WTC11 (cell line): Measurements from ENCODE around the gene TMEM266. TPM values are rescaled to one million over a fixed set of nuclear protein-coding genes. Genes with fewer than 3 reads are reported as not detected.

Experiments
- ATAC-seq: fragments of 200-7000 bp; cut with Tn5 transposase; 2 replicates; pipeline ENCODE4 v1.10.0; 2021; ENCODE audit warnings: mild to moderate bottlenecking, moderate library complexity
- CTCF ChIA-PET: fragments of 300-600 bp; sonication (Branson Sonifier 250); formaldehyde crosslinking; loops from one replicate; lab custom pipeline; 2021; ENCODE audit warnings: antibody characterized with exemption; lab: Charles Lee
- POLR2A ChIA-PET: fragments of 350-600 bp; sonication (Branson Sonifier 250); formaldehyde crosslinking; loops from one replicate; lab custom pipeline; 2021; ENCODE audit warnings: antibody characterized with exemption; lab: Charles Lee
- DNase-seq: peaks from one replicate; pipeline ENCODE4 v3.0.0; 2021; ENCODE audit warnings: low spot score
- H3K27ac Mint-ChIP-seq: 2 replicates; pipeline ENCODE4 v1.8.0; 2021; ENCODE audit warnings: mixed read lengths
- H3K27me3 Mint-ChIP-seq: 2 replicates; pipeline ENCODE4 v1.8.0; 2021; ENCODE audit warnings: low read depth, mild to moderate bottlenecking, moderate library complexity, mixed read lengths
- H3K36me3 Mint-ChIP-seq: 2 replicates; pipeline ENCODE4 v1.8.0; 2021; ENCODE audit warnings: mixed read lengths
- H3K4me1 Mint-ChIP-seq: 2 replicates; pipeline ENCODE4 v1.8.0; 2022; ENCODE audit warnings: mixed read lengths
- H3K4me3 Mint-ChIP-seq: 2 replicates; pipeline ENCODE4 v1.8.0; 2021; ENCODE audit warnings: mild to moderate bottlenecking, moderate library complexity, mixed read lengths
- H3K9me3 Mint-ChIP-seq: 2 replicates; pipeline ENCODE4 v1.8.0; 2021; ENCODE audit warnings: mixed read lengths
- ATF3 ChIP-seq: sonication (generic); formaldehyde crosslinking; conservative IDR thresholded peaks from 2 replicates; pipeline ENCODE4 v1.8.1; 2022; ENCODE audit warnings: mild to moderate bottlenecking, missing genetic modification reagents
- CDX4 ChIP-seq: fragments of 250-450 bp; sonication (Bioruptor Pico); IDR thresholded peaks from 2 replicates; pipeline ENCODE4 v1.9.0; 2021; ENCODE audit warnings: moderate library complexity, mild to moderate bottlenecking, inconsistent platforms, borderline replicate concordance
- ERG ChIP-seq: fragments of 250-450 bp; sonication (Bioruptor Pico); IDR thresholded peaks from 2 replicates; pipeline ENCODE4 v1.8.0; 2021; ENCODE audit warnings: mild to moderate bottlenecking
- ETV6 ChIP-seq: sonication (generic); formaldehyde crosslinking; IDR thresholded peaks from 2 replicates; pipeline ENCODE4 v1.8.1; 2022; ENCODE audit warnings: mild to moderate bottlenecking, missing genetic modification reagents
- FOXJ3 ChIP-seq: sonication (generic); formaldehyde crosslinking; IDR thresholded peaks from 2 replicates; pipeline ENCODE4 v1.9.0; 2021; ENCODE audit warnings: missing genetic modification reagents, mild to moderate bottlenecking, borderline replicate concordance
- GABPB1 ChIP-seq: sonication (generic); formaldehyde crosslinking; IDR thresholded peaks from 2 replicates; pipeline ENCODE4 v1.8.1; 2023; ENCODE audit warnings: mild to moderate bottlenecking, missing genetic modification reagents
- GRHL2 ChIP-seq: fragments of 250-450 bp; sonication (Bioruptor Pico); IDR thresholded peaks from 2 replicates; pipeline ENCODE4 v1.8.0; 2022; ENCODE audit warnings: mild to moderate bottlenecking, moderate library complexity; ENCODE audit not compliant: insufficient replicate concordance, severe bottlenecking
- KAT7 ChIP-seq: sonication (generic); formaldehyde crosslinking; IDR thresholded peaks from 2 replicates; pipeline ENCODE4 v1.8.1; 2023; ENCODE audit warnings: missing genetic modification reagents, mild to moderate bottlenecking, borderline replicate concordance
- MLX ChIP-seq: sonication (generic); formaldehyde crosslinking; IDR thresholded peaks from 2 replicates; pipeline ENCODE4 v1.8.1; 2023; ENCODE audit warnings: mild to moderate bottlenecking, missing genetic modification reagents, moderate library complexity
- NR1H2 ChIP-seq: sonication (generic); formaldehyde crosslinking; IDR thresholded peaks from 2 replicates; pipeline ENCODE4 v1.9.0; 2021; ENCODE audit warnings: mild to moderate bottlenecking, moderate library complexity, missing genetic modification reagents
- NR2C2 ChIP-seq: sonication (generic); formaldehyde crosslinking; IDR thresholded peaks from 2 replicates; pipeline ENCODE4 v1.8.0; 2022; ENCODE audit warnings: mild to moderate bottlenecking, missing genetic modification reagents
- PRDM15 ChIP-seq: sonication (generic); formaldehyde crosslinking; IDR thresholded peaks from 2 replicates; pipeline ENCODE4 v1.8.0; 2022; ENCODE audit warnings: missing genetic modification reagents
- PRRX2 ChIP-seq: fragments of 250-450 bp; sonication (Bioruptor Pico); IDR thresholded peaks from 2 replicates; pipeline ENCODE4 v1.8.0; 2021; ENCODE audit warnings: mild to moderate bottlenecking
- STAT6 ChIP-seq: sonication (generic); formaldehyde crosslinking; conservative IDR thresholded peaks from 2 replicates; pipeline ENCODE4 v1.8.1; 2023; ENCODE audit warnings: mild to moderate bottlenecking, low read depth, missing genetic modification reagents, moderate library complexity
- USF2 ChIP-seq: sonication (generic); formaldehyde crosslinking; IDR thresholded peaks from 2 replicates; pipeline ENCODE4 v1.8.1; 2023; ENCODE audit warnings: mild to moderate bottlenecking, missing genetic modification reagents, moderate library complexity
- ZBTB21 ChIP-seq: sonication (generic); formaldehyde crosslinking; IDR thresholded peaks from 2 replicates; pipeline ENCODE4 v1.8.1; 2023; ENCODE audit warnings: mild to moderate bottlenecking, missing genetic modification reagents, borderline replicate concordance
- total RNA-seq: library from RNA; stranded (reverse); gene quantifications from 3 replicates; pipeline ENCODE4 v1.2.3, GENCODE V29; 2021
- TF ChIP-seq, protein P1 (sequence below): sonication (generic); formaldehyde crosslinking; IDR thresholded peaks from 2 replicates; pipeline ENCODE4 v1.8.1; 2022; ENCODE audit warnings: missing genetic modification reagents, borderline replicate concordance
- TF ChIP-seq, protein P2 (sequence below): sonication (generic); formaldehyde crosslinking; IDR thresholded peaks from 2 replicates; pipeline ENCODE4 v1.8.1; 2022; ENCODE audit warnings: mild to moderate bottlenecking, moderate library complexity, missing genetic modification reagents
- TF ChIP-seq, protein P3 (sequence below): sonication (generic); formaldehyde crosslinking; IDR thresholded peaks from 2 replicates; pipeline ENCODE4 v1.8.0; 2022; ENCODE audit warnings: mild to moderate bottlenecking, missing genetic modification reagents

The TMEM266 gene
- total RNA-seq, 1 experiment from 2014 or later: 8.6 TPM

GRCh38 chr15:76134537-76134936 is 74.8 kb downstream of the TMEM266 start (continued):
- no peak for TF ChIP-seq CDX4 (CRISPR knock-in tag)
- TF ChIP-seq, protein P1, sequence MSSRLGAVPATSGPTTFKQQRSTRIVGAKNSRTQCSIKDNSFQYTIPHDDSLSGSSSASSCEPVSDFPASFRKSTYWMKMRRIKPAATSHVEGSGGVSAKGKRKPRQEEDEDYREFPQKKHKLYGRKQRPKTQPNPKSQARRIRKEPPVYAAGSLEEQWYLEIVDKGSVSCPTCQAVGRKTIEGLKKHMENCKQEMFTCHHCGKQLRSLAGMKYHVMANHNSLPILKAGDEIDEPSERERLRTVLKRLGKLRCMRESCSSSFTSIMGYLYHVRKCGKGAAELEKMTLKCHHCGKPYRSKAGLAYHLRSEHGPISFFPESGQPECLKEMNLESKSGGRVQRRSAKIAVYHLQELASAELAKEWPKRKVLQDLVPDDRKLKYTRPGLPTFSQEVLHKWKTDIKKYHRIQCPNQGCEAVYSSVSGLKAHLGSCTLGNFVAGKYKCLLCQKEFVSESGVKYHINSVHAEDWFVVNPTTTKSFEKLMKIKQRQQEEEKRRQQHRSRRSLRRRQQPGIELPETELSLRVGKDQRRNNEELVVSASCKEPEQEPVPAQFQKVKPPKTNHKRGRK (CRISPR knock-in tag): no peak
- no peak for TF ChIP-seq KAT7 (CRISPR knock-in tag)
- no peak for TF ChIP-seq FOXJ3

- H3K9me3 Mint-ChIP-seq: no peaks in the 10 kb centered on the region
- ChIA-PET CTCF (no interaction called here), POLR2A (no interaction called here)
- H3K4me1 Mint-ChIP-seq: peaks cover 23% of the 10 kb centered on the region
- no peak overlapping the region for H3K27ac Mint-ChIP-seq
- no peak overlapping the region for H3K4me3 Mint-ChIP-seq
- H3K36me3 Mint-ChIP-seq: peaks cover 13% of the 10 kb centered on the region
- TF ChIP-seq ZBTB21 (no peak), STAT6 (CRISPR knock-in tag) (no peak), GABPB1 (CRISPR knock-in tag) (no peak), MLX (CRISPR knock-in tag) (no peak), NR2C2 (no peak), GRHL2 (CRISPR knock-in tag) (no peak), ETV6 (CRISPR knock-in tag) (no peak), USF2 (no peak), PRDM15 (CRISPR knock-in tag) (no peak), ERG (no peak), ATF3 (CRISPR knock-in tag) (no peak), PRRX2 (CRISPR knock-in tag) (no peak), NR1H2 (no peak)
- TF ChIP-seq, protein P2, sequence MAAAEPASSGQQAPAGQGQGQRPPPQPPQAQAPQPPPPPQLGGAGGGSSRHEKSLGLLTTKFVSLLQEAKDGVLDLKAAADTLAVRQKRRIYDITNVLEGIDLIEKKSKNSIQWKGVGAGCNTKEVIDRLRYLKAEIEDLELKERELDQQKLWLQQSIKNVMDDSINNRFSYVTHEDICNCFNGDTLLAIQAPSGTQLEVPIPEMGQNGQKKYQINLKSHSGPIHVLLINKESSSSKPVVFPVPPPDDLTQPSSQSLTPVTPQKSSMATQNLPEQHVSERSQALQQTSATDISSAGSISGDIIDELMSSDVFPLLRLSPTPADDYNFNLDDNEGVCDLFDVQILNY: no peak
- TF ChIP-seq, protein P3, sequence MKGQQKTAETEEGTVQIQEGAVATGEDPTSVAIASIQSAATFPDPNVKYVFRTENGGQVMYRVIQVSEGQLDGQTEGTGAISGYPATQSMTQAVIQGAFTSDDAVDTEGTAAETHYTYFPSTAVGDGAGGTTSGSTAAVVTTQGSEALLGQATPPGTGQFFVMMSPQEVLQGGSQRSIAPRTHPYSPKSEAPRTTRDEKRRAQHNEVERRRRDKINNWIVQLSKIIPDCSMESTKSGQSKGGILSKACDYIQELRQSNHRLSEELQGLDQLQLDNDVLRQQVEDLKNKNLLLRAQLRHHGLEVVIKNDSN (CRISPR knock-in tag): no peak
- ATAC-seq (no peak), DNase-seq (no peak)
- no peaks in the 10 kb centered on the region for H3K27me3 Mint-ChIP-seq
Measured at GRCh38 chr15:76135516-76135915, 75.7 kb downstream of the TMEM266 start.
